Measurements from ENCODE around the gene MTFP1.

- peak; percentile 90 for TF ChIP-seq CTCF (IDR thresholded peaks at IDR 0.05; ENCODE audit: low read depth, low read length, missing input control)
- no peak for TF ChIP-seq ZBTB33 (IDR thresholded peaks at IDR 0.05)
- TF ChIP-seq RAD21 (IDR thresholded peaks at IDR 0.05): peak; percentile 93 to 95
- TF ChIP-seq SP1 (IDR thresholded peaks at IDR 0.05): no peak
- TF ChIP-seq NR2F2 (IDR thresholded peaks at IDR 0.05): no peak
- no peak for TF ChIP-seq FOXA1 (IDR thresholded peaks at IDR 0.05)
- TF ChIP-seq EGR1 (IDR thresholded peaks at IDR 0.05; ENCODE audit: low read depth in 2 of 2): no peak
- TF ChIP-seq HNF4G (IDR thresholded peaks at IDR 0.05): no peak
- TF ChIP-seq TAF1 (conservative IDR thresholded peaks at IDR 0.05): no peak
- no peak for TF ChIP-seq JUND (IDR thresholded peaks at IDR 0.05)
- peak; percentile 66 for TF ChIP-seq YY1 (IDR thresholded peaks at IDR 0.05)
Observed at GRCh38 chr22:30444632-30445437, 19.3 kb downstream of the MTFP1 start.

Measured in liver (tissue), 3 donors.